HT1080 (cell line): ENCODE data around the gene NUTM2F. TPM values are rescaled to one million over a fixed set of nuclear protein-coding genes. Genes with fewer than 3 reads are reported as not detected.
"Not testable (repeated sequence)": the region's sequence is repeated elsewhere in the genome, so short reads cannot be mapped to it uniquely, and the experiment has no call there.

ENCODE experiments used
- DNase-seq: peaks from one replicate; pipeline ENCODE4 v3.0.0-alpha.2; 2015; ENCODE audit warnings: low read depth
- total RNA-seq: library from RNA; depleted of rRNA; stranded (reverse); fragments of >200 nt; shearing (Covaris generic); gene quantifications from 2 replicates; pipeline ENCODE4 v1.2.3, GENCODE V29; 2014

Gene NUTM2F
- total RNA-seq, 1 experiment from 2014 or later = not detected

DNA sequence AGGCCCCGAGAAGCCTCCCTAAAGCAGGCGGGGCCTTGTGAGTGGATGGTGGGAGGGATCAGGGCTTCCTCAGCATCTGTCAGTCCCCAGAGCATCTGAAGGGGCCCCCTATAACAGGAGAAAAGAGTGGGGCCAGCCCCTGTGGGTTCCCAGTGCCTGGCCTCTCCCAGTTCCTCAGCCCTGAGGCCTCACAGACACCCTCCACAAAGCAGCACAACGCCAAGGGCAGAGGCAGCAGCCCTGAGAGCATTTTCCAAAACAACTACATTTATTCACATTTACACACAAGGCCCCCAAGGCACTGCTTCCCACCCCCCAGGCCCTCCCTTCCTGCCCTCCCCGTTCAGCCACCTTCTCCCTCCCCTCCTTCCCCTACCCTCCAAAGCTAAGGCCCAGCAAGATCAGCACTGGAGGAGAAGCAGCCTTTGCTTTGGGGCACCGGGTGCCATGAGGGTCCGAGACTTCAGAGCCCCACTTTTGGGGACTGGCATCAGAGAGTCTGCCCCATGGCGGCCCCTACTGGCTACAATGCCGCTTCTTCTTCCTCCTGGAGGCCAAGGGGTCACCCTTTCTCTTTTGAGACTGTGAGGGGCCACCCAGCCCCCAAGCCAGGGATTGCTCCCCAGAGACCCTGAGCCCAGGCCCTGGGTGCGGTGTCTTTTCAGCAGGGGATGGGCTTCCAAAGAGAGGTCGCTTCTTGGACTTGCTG is 10.3 kb downstream of the NUTM2F start:
- DNase-seq = not testable (repeated sequence)

DNA sequence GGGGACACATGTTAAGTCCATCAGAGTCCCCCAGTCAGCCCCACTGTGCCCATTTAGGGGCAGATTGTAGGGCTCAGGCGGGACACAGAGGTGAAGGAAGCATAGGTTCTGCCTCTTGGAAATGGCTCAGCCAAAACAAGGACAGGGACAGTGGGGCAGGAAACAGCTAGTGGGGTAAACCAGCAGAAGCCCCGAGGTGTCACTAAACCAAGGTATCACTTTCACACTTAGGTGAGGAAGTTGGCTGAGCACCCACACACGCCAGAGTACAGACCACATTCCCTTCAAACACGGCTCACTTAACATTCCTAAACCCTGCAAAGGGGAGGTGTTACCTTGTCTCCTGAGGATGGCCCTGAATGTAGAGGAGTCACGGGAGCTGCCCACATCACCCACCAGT is 12.2 kb downstream of the NUTM2F start:
- not testable (repeated sequence) for DNase-seq

DNA sequence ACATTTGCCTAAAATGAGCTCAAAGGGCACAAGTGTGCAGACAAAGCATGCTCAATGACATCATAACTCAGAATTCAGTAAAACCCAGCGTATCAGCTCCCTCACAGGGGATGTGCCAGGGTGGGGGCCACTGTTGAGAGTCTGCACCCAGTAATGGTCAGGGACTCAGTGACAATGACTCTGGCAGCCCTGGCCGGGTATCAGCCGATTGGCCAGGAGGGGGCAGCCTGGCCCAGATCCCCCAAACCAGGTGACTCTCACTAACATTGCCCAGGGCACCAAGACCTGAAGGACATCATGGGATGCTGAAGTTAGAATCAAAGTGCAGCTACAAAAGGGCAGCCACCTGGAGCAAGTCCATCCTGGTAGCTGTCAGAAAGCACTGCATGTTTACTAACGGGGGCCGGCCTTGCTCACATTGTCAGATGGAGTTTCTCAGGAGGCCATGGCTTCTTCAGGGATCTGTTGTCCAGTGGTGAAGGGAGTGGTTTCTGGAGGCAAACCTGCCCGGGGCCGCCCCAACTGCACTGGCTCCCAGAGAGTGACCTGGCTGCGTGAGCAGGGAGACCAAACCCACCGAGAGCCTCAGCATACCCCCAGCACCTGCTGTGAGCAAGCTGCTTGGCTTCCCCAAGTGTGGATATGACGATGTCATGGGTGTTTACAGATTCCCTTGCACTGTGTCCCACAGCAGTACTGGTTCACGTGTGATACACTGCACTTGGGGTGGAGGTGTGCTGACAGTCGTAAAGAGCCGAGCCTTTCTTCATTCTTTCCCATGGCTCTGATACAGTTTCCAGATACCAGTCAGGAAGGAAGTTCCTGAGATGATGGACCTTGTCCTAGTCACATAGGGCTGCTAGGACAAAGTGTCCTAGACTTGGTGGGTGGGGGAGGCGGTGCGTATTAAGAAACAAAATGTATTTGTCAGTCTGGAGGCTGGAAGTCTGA is 13.1 kb downstream of the NUTM2F start:
- not testable (repeated sequence) for DNase-seq

DNA sequence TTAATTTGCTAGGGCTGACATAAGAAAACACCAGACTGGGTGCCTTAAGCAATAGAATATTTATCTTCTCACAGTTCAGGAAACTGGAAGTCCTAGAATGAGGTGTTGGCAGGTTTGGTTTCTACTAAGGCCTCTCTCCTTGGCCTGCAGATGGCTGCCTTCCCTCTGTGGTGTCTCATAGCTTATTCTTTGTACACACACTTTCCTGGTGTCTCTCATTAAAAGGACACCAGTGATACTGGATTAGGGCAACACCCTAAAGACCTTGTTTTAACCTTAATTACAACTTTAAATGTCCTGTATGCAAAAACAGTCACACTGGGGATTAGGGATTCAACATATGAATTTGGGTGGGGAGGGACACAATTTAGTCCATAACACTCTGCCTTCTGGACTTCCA is 25.1 kb downstream of the NUTM2F start:
- DNase-seq = no peak

DNA sequence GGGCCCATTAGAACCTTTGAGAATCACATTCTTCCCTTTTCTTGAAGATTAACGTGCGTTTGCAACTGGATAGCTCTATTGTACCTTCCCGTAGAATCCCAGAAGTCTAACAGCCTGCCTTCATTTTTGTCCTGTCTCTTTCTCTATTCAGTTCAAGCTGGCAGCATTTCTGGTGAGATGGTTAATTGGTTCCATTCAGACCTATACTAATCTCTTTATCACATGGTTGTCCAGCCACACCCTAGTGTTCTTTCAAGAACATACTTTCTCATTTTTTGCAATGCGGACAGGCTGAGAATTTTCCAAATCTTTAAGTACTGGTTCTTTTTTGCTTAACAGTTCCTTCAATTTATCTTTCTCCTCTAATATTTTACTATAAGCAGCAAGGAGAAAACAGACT is 26.0 kb downstream of the NUTM2F start:
- DNase-seq = no peak

DNA sequence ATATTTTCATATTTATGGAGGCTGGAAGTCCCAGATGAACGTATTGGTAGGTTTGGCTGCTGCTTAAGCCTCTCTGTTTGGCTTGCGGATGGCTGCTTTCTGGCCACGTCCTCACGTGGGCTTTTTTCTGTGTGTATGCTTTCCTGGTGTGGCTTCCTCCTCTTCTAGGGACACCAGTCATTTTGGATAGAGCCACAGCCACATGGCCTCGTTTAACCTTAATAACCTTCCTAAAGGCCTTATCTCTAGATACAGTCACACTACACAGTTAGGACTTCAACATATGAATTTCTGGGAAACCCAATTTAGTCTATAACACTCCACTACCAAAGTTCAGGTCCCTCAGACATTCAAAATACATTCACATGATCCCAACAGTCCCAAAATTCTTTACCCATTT is 26.9 kb downstream of the NUTM2F start:
- no peak for DNase-seq

DNA sequence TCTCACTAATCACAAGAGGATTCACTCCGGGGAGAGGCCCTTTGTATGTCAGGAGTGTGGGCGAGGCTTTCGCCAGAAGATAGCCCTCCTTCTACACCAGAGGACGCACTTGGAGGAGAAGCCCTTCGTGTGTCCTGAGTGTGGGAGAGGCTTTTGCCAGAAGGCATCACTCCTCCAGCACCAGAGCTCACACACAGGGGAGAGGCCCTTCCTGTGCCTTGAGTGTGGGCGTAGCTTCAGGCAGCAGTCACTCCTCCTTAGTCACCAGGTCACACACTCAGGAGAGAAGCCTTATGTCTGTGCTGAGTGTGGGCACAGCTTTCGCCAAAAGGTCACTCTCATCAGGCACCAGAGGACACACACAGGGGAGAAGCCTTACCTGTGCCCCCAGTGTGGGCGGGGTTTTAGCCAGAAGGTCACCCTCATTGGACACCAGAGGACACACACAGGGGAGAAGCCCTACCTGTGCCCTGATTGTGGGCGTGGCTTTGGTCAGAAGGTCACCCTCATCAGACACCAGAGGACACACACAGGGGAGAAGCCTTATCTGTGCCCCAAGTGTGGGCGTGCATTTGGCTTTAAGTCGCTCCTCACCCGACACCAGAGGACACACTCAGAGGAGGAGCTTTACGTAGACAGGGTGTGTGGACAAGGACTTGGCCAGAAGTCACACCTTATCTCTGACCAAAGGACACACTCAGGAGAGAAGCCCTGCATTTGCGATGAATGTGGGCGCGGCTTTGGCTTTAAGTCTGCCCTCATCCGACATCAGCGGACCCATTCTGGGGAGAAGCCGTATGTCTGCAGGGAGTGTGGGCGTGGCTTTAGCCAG is 27.8 kb downstream of the NUTM2F start:
- DNase-seq = no peak

DNA sequence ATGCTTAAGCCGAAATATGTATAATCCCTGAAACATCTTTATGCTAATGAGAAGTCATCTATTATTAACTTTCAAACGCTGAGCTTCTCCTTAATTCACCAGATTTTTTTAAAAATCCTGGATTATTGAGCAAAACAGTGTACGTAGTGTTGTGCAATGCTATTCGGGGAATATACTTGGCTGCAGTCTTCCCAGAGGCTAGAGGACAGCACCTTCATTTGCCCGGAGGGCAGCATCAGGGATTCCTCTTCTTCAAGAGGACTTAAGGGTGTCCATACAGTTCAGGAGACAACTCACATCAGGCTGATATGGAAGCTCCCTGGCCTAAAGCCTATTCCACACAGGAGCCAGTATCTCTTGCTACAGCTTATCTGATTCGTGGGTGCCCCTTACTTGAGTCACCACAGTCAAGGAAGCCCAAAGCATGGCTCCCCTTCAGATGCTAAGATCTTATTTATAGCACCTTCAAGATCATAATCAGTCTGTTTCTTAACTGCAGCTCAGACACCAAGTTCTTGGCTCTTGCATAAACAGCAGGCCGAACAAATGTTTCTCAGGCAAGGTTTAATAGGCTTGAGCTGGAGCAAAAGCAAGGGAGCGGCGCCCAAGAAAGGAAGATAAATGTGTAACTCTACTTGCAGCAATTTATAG is 29.4 kb downstream of the NUTM2F start:
- no peak for DNase-seq

DNA sequence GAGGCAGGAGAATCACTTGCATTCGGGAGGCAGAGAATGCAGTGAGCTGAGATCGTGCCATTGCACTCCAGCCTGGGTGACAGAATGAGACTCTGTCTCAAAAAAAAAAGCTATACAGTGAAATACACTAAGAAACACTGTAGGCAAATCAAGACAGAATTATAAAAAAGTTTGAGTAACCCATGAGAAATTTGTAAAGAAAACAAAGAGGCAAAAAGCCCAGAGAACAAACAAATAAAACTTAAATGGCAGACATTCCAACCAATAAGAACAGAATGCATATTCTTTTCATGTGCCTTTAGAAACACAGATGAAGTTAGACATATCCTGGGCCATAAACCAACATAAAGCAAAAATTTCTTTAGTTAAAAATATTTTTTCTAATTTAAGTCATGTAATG is 38.8 kb downstream of the NUTM2F start:
- no peak for DNase-seq

DNA sequence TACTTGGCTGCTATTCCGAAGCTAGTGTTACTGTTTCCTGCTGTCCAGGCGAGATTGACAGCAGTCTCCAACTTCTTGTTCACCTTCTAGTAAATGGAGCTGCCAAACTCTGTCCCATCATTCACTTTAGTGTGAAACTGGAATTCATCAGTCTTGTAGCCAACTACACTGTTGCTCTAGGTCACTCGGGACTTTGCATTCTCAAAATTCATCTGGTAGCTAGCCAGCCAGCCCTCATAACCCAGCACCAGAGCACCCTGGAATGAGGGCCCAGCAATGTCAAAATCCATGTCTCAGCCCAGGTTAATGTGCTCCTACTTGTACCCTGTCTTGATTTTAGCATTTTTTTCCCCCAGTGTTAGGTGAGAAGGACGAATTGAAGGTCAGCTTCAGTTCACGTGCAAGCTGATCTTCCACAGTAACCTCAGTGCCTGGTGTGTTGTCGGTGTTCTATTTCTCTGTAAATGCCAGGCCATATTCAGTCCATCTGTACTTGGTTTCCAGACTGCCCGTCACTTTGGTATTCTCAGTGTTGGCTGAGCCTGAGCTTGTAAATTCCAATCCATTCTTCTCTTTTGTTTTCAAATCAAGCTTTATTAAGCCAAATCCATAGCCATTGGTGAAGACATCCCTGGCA is 40.4 kb downstream of the NUTM2F start:
- DNase-seq = no peak

DNA sequence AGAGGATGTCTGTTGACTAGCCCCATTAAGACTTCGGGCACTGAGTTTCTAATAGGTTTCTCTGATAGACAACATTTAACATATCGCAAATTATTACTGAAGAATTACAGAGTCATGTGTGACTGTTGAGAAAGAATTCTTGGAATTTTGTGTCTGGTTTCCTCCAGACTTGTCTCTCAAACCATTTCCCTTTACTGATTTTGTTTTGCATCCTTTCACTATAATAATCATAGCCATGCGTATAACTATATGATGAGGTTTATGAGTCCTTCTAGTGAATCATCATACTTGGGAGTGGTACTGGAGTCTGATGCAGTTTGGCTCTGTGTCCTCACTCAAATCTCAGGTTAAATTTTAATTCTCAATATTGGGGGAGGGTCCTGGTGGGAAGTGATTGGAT is 42.3 kb downstream of the NUTM2F start:
- no peak for DNase-seq

DNA sequence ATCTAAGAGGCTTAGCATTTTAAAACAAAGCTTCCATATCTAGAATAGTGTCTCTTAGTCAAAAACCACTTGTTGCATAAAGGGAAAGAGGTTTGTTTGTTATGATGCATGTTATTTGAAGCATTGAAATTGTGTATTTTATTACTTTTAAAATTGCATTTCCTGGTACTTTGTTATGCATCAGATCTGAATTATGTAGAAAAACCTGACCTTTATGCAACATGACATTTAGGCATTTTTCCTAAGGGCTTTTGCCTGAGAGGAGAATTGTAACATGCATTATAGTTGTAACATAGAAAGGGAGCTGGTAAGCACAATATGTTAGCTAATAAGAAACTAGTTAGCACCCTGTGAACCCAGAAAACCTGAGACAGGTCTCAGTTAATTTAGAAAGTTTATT is 47.3 kb downstream of the NUTM2F start:
- DNase-seq = no peak

DNA sequence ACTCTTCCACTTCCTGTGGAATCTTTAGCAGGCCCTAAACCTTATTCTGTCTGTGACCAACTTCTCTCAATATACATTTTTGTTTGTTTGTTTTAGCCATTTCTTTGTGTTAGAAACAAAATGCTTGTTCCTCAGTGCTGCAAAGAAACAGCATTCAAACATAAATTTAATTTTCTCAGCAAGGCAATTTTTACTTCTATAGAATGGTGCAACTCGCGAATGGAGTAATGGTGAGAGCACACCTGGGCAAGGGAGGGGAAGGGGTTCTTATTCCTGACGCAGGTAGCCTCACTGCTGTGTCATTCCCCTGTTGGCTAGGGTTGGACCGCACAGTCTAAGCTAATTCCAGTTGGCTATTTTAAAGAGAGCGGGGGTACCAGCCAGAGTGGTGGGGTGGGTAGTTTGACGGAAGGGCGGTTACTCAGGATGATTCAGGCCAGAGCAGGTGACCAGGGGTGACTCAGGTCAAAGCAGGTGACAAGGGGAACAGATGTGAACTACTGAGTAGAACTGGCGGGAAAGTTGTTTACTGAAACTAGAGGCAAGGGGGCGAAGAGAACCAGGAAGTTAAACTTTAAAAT is 47.9 kb downstream of the NUTM2F start:
- no peak for DNase-seq

DNA sequence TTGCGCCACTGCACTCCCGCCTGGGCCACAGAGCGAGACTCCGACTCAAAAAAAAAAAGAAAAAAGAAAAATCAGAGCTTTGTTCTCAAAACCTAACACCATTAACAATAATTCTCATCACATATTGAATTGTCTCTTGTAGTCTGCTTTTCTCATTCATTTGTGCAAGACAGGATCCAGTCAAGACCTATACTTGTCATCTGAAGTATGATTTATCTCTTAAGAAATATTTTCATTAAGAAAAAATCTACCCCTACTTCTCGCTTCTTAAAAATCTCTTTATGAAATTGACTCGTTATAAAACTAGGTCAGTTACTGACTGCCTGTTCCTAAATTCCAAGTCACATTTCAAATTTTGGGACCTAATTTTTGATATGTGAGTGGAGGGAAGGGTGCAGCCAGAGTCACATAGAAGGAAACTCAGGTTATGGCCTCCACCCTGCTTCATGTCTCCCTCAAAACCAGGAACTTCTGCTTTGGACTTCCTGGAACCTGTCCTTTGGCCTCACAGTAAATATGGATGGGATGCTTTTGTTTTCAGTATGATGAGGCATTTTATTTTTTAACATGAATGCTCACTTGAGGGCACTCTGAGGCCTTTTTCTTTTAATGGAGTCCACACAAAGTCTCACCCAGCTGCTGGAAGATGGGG is 50.4 kb downstream of the NUTM2F start:
- no peak for DNase-seq

DNA sequence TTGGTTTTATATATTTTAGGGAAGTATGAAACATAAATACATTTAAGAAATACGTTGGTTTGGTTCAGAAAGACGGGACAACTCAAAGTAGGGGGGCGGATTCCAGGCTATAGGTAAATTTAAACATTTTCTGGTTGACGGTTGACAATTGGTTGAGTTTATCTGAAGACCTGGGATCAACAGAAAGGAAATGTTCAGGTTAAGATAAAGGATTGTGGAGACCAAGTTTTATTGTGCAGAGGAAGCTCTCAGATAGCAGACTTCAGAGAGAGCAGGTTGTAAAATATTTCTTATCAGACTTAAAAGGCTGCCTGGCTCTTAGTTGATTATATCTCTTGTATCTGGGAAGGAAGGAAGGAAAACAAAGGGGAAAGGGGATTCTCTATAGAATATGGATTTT is 51.4 kb downstream of the NUTM2F start:
- not testable (repeated sequence) for DNase-seq

DNA sequence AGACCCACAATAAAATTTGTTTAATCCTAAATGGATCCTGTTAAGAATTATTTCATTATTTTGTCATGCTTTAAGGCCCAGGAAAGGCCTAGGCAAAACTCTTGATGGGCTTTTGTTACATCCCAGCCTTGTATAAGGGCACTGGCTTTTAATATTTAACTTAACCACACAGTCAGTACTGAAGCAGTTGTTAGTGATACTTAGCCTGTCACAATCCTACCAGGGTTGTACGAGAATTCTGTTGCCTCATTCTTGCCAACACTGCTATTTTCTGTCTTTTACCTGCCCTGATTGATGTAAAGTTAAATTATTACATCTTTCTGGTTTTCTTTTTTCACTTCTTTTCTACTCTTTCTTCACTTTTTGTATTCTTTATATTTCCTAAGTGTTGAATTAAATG is 58.4 kb downstream of the NUTM2F start:
- no peak for DNase-seq

DNA sequence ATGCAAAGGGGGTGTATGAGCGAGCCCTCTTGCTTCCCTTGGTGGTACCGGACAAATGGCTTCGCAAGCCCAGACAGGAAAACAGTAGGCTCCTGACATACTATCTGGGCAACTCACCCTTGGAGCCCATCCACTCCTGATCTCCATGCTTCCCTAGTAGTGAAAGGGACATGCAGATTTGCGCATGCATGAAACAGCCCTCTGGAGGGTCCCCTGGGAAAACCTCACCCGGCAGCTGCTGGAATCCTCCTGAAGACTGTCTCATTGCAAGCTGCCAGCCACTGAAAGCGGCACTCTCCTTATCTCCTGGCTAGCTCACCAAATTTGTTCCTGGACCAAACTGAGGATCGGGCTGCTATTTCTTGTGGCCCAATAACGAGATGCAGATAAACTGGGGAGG is 59.2 kb downstream of the NUTM2F start:
- no peak for DNase-seq
